Fibroblast of pulmonary artery (primary cell): ENCODE data around the gene ZNF396.

Experiments used
- DNase-seq: peaks from one replicate; pipeline ENCODE4 v3.0.0-alpha.2; 2010; ENCODE audit warnings: low read depth
- H3K4me3 ChIP-seq: replicated peaks from 2 replicates; pipeline ENCODE4 v1.5.1; 2011; ENCODE audit warnings: low read depth, mild to moderate bottlenecking, control low read depth, low read length, moderate library complexity
- CTCF ChIP-seq: IDR thresholded peaks from 2 replicates; pipeline ENCODE4 v1.5.1; 2011; ENCODE audit warnings: mild to moderate bottlenecking, control low read depth, low read length, inconsistent platforms; ENCODE audit errors: missing control alignments

ZNF396 gene

DNA sequence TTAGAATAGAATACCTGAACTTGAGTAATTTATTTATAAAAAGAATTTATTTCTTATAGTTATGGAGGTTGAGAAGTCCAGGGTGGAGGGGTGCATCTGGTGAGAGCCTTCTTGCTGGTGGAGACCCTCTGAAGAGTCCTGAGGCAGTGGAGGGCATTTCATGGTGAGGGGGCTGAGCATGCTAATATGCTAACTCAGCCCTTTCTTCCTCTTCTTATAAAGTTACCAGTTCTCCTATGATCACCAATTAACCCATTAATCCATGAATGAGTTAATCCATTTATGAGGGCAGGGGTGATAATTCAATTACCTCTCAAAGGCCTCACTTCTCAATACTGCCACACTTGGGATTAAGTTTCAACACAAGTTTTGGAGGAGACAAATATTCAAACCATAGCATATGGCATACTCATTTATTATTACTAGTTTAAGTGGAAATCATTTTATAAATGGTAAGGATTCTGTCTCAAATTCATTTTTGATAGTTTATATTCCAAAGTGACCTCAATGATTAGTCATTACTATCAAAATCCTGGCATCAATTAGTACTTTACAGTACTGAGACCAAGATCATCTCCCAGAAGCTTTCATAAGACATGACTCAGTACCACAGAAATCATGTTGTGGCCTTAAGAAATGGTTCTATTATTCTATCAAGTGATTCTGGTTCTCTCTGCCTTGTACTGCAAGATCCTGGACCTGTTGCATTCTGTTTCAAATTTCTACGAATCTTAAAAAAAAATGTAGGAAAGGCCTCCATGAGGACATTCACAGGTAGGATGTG, 5.5 kb downstream of the ZNF396 start:
- no peak overlapping the region for H3K4me3 ChIP-seq
- no peak for TF ChIP-seq CTCF
- DNase-seq, result peak; percentile 13

DNA sequence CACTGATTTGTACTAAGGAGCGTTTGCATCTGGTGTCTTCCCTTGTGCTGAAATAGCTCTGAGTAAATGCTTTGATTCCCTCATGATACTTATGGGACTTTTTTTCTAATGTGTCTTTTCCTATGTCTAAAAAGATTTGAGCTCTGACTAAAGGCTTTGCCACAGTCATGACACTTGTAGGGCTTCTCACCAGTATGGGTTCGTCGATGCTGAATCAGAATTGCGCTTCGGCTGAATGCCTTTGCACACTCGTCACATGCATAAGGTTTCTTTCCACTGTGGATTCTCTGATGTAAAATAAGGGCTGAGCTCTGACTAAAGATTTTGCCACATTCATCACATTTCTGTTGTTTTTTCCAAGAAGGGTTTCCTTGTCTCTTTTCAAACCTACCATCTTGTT, 8.0 kb downstream of the ZNF396 start:
- no peak for DNase-seq
- TF ChIP-seq CTCF, result no peak

DNA sequence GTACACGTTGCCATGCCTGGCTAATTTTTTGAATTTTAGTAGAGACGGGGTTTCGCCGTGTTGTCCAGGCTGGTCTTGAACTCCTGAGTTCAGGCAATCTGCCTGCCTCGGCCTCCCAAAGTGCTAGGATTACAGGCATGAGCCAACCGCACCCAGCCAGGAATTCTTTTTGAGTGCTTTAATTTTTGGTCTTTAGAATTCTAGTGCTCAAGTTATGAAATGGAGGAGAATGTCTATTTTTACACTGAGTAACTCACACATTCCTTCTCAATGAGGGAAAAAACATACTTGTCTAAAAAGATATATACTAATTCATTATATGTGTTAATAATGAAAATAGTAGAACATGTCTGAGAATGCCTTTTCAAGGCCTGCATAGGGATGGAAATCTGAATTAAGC, 8.5 kb downstream of the ZNF396 start:
- DNase-seq, result no peak
- no peak for TF ChIP-seq CTCF
- H3K4me3 ChIP-seq, result no peak overlapping the region

More for the DNA sequence above, 8.0 kb downstream of the ZNF396 start:
- no peak overlapping the region for H3K4me3 ChIP-seq

GRCh38 chr18:35362531-35362930, 14.6 kb downstream of the ZNF396 start:
- H3K4me3 ChIP-seq, result no peak overlapping the region
- no peak for TF ChIP-seq CTCF
- no peak for DNase-seq

DNA sequence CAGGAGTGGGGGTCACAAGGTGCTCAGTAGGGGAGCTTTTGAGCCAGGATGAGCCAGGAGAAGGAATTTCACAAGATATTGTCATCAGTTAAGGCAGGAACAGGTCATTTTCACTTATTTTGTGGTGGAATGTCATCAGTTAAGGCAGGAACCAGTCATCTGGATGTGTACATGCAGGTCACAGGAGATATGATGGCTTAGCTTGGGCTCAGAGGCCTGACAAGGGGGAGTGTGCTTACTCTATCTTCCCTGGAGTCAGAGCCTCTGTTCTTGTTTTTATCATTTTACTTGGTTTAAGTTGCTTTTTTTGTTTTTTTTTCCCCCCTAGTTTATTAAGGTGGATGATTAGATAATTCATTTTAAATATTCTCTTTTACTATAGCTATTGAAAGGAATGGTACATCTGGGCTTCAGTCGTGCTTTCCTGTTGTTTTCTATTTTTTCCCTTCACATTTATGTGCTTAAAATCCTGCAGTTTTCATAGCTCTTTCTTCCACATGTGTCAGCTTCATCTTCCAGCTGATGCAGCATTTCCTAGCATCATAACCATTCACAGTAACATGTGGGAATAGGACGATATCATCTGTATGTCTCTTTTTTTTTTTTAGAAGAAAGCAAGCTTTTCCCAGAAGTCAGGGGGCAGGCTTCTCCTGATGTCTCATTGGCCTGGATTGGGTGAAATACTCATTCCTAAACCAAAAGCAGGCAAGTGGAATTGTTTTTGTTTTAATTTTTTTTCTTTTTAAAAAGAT, 15.4 kb downstream of the ZNF396 start:
- no peak overlapping the region for H3K4me3 ChIP-seq
- DNase-seq, result no peak
- no peak for TF ChIP-seq CTCF

DNA sequence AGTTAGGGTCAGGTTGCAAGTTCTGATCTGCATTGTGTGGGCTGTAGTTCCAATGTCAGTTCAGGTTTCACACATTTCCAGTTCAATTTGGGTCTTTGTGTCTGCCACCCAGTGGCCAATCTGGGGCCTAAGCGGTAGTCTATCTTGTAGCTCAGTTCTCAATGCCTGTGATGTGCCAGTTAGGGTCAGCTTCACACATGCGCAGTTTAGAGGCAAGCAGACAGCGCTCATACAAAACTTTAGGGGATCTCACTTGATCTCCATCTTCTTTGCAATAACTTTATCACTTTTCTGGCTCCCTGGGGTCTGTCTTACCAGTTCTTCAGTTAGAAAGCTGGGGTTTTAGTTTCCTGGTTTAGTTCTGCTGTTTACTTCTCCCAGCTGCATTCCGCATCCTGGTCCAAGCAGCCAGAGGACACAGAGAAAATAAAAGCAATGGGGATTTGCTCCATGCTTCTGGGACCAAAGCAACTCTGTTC, 22.0 kb downstream of the ZNF396 start:
- TF ChIP-seq CTCF, result peak; percentile 87
- peak; percentile 90 for DNase-seq
- peak overlapping the region; percentile 36 for H3K4me3 ChIP-seq
